Peyer's patch (tissue), 4 donors: Measurements from ENCODE around the gene CACNB2.

Experiments
- POLR2A ChIP-seq, 2 donors: fragments of 450-650 bp; IDR thresholded peaks; one replicate each; pipeline ENCODE4 v1.5.1; 2017; ENCODE audit warnings: antibody characterized with exemption in 2 of 2, mild to moderate bottlenecking in 2 of 2, moderate library complexity in 2 of 2
- TF ChIP-seq, protein P1 (sequence below), 6 experiments: fragments of 450-650 bp in 4 of 6; fragments of 200-600 bp in 2 of 6; sonication (generic) in 1 of 6; IDR thresholded peaks; one replicate each; pipeline ENCODE4 v1.5.1; 2017 to 2019; ENCODE audit warnings: antibody characterized with exemption in 6 of 6, mild to moderate bottlenecking in 3 of 6, moderate library complexity in 1 of 6

DNA sequence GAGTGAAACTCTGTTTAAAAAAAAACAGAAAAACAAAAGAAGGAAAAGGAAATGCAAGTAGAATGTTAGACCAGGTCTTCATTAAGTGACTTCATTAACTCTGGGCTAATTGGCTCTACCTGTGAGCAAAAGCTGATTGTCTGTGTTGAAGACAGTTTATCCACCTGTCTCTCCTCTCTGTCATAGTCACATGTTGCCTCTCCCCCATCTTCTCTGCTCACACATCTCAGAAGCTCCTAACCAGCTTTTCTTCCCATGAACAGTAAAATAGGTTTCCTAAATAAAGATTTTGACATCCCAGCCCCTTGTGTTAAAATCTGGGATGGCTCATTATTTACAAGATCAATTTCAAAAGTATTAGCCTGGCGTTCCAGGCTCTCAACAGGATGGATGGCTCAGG is 222.7 kb downstream of the CACNB2 start:
- TF ChIP-seq, protein P1, sequence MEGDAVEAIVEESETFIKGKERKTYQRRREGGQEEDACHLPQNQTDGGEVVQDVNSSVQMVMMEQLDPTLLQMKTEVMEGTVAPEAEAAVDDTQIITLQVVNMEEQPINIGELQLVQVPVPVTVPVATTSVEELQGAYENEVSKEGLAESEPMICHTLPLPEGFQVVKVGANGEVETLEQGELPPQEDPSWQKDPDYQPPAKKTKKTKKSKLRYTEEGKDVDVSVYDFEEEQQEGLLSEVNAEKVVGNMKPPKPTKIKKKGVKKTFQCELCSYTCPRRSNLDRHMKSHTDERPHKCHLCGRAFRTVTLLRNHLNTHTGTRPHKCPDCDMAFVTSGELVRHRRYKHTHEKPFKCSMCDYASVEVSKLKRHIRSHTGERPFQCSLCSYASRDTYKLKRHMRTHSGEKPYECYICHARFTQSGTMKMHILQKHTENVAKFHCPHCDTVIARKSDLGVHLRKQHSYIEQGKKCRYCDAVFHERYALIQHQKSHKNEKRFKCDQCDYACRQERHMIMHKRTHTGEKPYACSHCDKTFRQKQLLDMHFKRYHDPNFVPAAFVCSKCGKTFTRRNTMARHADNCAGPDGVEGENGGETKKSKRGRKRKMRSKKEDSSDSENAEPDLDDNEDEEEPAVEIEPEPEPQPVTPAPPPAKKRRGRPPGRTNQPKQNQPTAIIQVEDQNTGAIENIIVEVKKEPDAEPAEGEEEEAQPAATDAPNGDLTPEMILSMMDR (IDR thresholded peaks at IDR 0.05): no peak
- TF ChIP-seq POLR2A (IDR thresholded peaks at IDR 0.05): no peak
